ENCODE measurements around the gene ST3GAL5. TPM values are rescaled to one million over a fixed set of nuclear protein-coding genes. Genes with fewer than 3 reads are reported as not detected.

The ST3GAL5 gene
- total RNA-seq, 2 donors from 2014 or later: 2.9 to 8.7 TPM

DNA sequence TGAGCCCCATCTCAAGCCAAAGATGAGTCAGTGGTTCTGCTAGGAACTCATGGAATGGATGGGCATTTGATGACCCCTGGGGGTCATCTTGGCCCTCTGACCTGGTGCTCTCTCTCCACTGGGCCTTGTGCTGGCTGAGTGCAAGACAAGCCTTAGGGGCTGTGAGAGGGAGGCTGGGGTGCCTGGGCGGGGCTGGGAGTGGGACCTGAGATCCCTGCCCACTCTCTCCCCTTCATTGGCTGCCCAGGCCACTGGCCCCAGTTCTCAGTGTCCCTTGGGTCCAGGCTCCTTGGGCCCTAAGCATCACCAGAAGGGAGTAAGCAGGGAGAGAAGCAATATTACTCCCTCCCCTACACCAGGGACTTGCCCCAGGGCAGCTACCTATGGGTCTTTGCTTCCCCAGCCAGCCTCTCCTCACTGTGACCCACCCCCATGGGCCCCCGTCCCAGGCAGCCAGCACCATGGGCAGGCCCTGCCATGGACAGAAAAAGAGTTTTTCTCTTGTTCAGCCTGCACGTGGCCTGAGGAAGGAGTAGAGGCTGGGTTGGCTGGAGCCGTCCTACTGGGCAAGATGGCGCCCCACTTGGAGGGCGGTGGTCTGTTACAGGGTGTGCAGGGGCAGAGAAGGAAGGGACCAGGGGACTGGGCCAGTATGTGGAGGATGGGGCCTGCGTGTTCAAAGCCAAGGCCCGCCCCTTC lies 101.4 kb downstream of the ST3GAL5 start:
- intact Hi-C loops (cut with DNase I, micrococcal nuclease): loop anchor here in 1 of 2 donors (10.0 kb wide), 1 partner anchor 53 kb away; no protein-coding TSS in a partner anchor
- DNase-seq (no peak), ATAC-seq (no peak)

Other genes starting within 250 kb of the ST3GAL5 start
- not detected for gene SFTPB, start 220.8 kb downstream of the ST3GAL5 start, total RNA-seq
- 10 to 100 TPM in 1 of 2 donors, 1 to 10 TPM in 1; 1.4 to 11.8 TPM for gene GNLY, start 194.6 kb downstream of the ST3GAL5 start, total RNA-seq
- 1 to 10 TPM; 3.4 to 4.6 TPM for gene ATOH8, start 135.0 kb downstream of the ST3GAL5 start, total RNA-seq
- 10 to 100 TPM; 18.4 to 29.9 TPM for gene POLR1A, start 216.9 kb upstream of the ST3GAL5 start, total RNA-seq
- 100 to 1,000 TPM in 1 of 2 donors, 10 to 100 TPM in 1; 73.8 to 101 TPM for gene PTCD3, start 217.2 kb upstream of the ST3GAL5 start, total RNA-seq